ENCODE data around the gene MIS18A.

GRCh38 chr21:32325706-32326105 is 46.9 kb upstream of the MIS18A start:
- no peak for TF ChIP-seq IRF2 (CRISPR knock-in tag; IDR thresholded peaks at IDR 0.05; ENCODE audit: borderline replicate concordance, low read depth)
- no peak for TF ChIP-seq CTCF (IDR thresholded peaks at IDR 0.05)
- no peak for TF ChIP-seq CREB1 (CRISPR knock-in tag; IDR thresholded peaks at IDR 0.05)
- TF ChIP-seq MAX (CRISPR knock-in tag; IDR thresholded peaks at IDR 0.05) = no peak
- no peak for TF ChIP-seq CBFB (CRISPR knock-in tag; IDR thresholded peaks at IDR 0.05; ENCODE audit: low read depth)
- TF ChIP-seq NR1H2 (CRISPR knock-in tag; IDR thresholded peaks at IDR 0.05) = no peak
- TF ChIP-seq E2F5 (CRISPR knock-in tag; IDR thresholded peaks at IDR 0.05) = no peak
- TF ChIP-seq JUN (CRISPR knock-in tag; IDR thresholded peaks at IDR 0.05) = no peak

Data from WTC11 (cell line).